RKO (cell line): ENCODE results near the gene OR9G1.
"Not testable (repeated sequence)": the region's sequence is repeated elsewhere in the genome, so short reads cannot be mapped to it uniquely, and the experiment has no call there.

Experiments used
- DNase-seq: peaks from one replicate; pipeline ENCODE4 v3.0.0-alpha.2; 2016; ENCODE audit warnings: low spot score

Gene OR9G1, protein sequence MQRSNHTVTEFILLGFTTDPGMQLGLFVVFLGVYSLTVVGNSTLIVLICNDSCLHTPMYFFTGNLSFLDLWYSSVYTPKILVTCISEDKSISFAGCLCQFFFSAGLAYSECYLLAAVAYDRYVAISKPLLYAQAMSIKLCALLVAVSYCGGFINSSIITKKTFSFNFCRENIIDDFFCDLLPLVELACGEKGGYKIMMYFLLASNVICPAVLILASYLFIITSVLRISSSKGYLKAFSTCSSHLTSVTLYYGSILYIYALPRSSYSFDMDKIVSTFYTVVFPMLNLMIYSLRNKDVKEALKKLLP

DNA sequence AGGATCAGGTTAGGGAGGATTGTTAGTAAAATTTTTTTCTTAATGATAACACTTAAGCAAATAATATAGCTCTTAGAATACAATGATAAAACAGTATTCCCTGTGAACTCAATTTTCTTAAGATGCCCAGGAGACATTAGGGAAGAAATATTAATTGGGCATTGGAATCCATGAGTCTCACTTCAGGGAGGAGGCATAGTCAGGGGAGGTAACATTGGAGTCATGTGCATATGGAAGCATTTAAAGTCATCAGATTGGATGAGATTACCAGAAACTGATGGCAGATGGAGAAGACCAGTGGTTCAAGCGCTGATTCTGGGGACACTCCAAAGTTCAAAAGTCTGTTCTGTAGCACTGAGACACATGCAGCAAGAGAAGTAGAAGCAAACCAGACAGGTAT is at the start of gene OR9G1:
OR9G1 (plus strand) TSS at position 301 of the 400 bp plus-strand sequence. CDS start 1,293 bp downstream, outside the sequence.
- DNase-seq = no peak

DNA sequence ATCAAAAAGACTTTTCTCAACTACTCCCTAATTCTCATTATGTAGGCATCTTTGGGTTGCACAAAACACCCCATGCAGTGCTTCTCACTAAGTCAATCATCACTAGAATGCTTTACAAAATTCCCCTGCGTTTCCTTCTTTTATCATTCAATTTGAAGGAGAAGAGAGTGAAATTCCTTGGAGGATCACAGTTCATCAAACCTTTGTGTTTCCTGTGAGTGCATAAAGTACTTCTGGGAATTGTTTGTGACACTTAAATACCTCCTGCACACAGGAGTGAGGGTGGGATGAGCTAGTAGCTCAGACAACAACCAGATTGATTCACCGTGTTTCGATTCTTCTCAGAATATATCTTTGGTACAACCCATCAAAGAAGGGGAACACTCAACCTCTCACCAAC is 39.1 kb upstream of the OR9G1 start:
- no peak for DNase-seq

DNA sequence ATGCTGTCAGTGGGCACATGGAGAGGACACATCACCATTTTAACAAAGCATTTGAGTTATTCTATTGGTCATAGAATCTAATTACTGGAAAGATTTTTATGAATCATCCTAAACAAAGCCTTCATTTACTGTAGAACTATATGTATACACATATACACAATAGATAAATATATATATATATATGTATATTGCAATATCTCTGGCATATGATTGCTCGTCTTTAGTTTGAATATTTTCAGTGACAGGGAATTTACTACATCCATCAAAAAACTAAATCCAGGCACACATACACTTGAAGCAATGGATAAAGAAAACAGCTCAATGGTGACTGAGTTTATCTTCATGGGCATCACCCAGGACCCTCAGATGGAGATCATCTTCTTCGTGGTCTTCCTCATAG is 35.5 kb upstream of the OR9G1 start, which contains the start of gene OR5AR1:
OR5AR1 (plus strand) TSS at position 301 of the 400 bp plus-strand sequence; CDS start at position 301, 0 bp downstream.
- no peak for DNase-seq

DNA sequence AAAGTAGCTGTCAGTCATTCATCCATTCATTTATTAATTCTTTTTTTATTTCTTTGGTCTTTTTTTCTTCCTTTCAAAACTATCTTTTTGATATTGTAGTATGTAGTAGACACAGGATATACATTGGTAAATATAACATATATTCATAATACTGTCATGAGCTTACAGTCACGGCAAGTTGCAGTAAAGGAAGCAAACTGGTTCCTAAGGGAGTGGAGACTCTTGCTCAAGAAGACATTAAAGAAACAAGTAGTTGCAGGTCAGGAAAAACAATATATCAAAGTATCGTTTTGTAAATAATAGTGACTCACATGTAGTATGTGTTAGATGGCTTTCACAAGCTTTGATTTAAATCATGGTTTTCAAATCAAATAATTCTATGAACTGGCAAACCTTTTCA is 27.9 kb upstream of the OR9G1 start:
- no peak for DNase-seq

DNA sequence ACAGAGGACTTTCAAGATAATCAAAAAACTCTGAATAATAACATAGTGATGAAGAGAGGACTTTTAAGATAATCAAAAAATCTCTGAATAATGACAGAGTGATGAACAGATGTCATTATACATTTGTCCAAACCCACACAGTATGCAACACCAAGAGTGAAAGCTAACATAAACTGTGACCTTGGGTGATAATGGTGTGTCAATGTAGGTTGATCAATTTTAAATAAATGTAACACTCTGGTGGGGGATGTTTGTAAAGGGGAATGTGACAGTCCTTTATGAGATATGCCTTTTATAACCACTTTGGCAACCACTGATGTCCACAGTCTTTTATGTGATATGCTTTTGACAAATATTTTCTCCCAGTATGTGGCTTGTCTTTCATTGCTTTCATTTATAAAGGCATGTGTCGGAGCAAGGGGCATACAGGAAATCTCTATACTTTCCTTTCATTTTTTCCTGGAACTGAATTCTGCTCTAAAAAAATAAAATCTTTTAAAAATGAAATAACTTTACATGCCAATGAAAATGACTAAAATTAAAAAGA is 10.3 kb upstream of the OR9G1 start:
- DNase-seq = no peak

DNA sequence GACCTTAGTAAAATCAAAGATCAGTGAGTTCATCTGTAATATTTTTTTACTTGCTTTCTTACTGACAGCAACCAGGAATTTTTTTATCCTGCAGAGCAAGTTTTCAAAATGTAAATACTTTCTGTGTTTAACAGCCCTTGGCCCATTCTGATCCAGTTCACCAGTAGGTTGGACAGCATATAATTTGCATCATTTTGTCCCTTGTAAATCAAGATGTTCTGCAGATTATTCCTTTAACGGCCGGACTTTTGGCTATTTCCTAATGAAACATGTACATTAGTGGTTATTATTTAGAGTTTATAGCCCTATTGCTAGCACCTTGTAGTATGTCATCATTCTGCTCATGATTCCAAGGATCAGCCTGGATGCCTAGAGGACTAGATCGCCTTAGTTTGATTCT is 7.7 kb upstream of the OR9G1 start:
- not testable (repeated sequence) for DNase-seq

DNA sequence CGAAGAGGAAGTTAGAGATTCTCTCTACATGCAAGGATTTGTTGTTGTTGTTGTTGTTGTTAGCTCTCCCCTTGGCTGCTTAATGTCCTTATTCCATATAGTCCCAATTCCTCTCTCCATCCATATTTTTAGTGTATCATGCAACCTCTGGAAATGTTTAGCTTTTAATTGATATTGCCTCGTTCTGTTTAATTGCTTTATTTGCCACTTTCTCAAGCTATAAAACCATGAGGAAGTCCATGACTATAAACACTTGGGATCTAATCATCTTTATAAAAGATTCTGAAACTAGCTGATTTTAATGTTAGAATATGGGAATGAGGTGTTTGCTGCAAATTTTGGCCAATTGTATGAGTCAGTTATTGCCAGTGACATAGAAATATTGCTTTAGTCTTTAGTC is 5.5 kb upstream of the OR9G1 start:
- no peak for DNase-seq

DNA sequence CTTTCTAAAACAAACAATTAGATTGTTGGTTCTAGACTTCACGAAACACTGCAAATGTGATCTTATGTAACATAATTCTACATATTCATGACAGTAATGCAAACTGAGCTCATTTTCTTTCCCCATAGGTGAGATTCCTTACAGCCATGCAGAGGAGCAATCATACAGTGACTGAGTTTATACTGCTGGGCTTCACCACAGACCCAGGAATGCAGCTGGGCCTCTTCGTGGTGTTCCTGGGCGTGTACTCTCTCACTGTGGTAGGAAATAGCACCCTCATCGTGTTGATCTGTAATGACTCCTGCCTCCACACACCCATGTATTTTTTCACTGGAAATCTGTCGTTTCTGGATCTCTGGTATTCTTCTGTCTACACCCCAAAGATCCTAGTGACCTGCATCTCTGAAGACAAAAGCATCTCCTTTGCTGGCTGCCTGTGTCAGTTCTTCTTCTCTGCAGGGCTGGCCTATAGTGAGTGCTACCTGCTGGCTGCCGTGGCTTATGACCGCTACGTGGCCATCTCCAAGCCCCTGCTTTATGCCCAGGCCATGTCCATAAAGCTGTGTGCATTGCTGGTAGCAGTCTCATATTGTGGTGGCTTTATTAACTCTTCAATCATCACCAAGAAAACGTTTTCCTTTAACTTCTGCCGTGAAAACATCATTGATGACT is 1.5 kb downstream of the OR9G1 start:
- peak; percentile 46 for DNase-seq

DNA sequence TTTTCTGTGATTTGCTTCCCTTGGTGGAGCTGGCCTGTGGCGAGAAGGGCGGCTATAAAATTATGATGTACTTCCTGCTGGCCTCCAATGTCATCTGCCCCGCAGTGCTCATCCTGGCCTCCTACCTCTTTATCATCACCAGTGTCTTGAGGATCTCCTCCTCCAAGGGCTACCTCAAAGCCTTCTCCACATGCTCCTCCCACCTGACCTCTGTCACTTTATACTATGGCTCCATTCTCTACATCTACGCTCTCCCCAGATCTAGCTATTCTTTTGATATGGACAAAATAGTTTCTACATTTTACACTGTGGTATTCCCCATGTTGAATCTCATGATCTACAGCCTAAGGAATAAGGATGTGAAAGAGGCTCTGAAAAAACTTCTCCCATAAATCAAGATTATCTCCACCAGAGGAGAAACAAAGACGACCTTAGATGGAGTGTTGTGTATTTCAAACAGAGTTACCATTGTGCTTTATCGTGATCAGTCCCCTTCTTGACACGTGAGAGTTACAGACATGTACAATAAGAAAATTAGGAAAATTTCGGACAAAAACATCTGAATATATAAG is 2.1 kb downstream of the OR9G1 start:
- no peak for DNase-seq

DNA sequence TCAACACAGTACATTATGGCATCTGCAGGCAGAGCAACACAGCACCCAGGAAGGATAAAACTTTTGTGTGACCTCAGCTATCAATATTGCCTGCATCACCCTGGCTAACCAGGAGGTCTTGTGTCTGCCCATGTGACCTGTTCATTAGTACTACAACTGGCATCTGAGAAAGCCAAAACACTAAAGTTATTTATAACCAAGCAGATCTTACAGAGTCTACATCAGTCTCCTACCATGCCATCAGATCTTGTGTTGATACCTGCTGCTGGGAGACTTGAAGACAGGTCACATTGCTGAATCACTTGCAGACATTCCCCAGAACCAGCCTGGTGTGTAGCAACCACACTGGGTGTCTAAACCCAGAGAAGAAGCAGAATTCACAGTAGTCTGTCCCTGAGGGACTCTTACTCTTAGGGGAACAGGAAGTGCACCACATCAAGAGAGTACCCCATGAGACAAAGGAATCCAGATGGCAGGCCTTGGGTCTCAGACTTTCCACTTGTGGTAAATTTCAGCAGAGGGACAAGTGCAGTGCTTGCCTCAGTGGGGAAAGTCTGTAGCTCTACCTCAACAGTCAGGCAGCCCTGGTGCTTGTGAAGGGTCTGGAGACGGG is 7.0 kb downstream of the OR9G1 start:
- DNase-seq = no peak

DNA sequence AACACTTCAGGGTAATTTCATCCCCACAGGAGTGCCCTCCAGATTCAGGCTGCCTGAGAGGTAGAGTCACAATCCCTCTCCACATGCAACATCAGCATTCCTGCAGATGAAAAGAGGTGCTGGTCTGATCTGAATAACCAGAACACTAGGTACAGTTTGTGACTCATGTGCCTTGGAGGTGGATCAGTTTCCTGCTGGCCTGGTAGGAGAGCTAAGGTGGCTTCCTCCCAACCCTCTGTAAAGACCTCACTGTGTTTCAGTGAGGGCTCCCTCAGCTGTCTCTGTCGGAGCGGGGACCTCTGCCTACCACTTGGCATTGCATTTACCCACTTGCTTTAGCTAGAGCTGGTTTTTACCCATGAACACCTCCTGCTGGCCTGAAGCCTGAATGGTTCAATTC is 7.6 kb downstream of the OR9G1 start:
- no peak for DNase-seq

DNA sequence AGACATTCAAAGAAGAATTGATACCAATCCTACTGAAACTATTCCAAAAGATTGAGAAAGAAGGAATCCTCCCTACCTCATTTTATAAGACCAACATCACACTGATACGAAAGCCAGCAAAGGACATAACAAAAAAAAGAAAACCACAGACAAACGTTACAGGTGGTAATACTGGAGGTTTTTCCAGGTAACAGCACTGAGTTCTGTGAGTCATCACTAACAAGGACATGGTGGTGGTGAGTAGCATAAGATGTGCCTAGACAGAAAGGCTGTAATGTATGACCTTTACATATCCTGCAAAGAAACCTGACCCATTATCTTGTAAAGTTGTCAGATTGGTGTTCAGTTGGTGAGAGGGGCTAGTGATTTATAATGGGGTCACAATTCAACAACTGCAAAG is 15.3 kb downstream of the OR9G1 start:
- no peak for DNase-seq

DNA sequence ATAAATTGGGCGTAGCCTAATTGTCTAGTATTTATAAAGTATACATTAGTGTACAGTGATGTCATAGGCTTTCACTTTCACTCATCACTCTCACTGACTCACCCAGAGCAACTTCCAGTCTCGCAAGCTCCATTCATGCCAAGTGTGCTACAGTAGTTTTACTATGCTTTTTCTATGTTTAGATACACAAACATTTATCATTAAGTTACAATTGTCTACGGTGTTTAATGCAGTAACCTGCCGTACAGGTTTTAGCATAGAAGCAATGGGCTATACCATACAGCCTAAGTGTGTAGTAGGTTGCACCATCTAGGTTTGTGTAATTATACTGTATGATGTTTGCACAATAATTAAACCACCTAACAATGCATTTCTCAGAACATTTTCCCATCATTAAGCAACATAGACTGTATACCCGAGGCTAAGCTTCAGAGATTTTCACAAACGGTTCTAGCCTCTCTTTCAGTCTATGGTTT is 17.5 kb downstream of the OR9G1 start:
- peak; percentile 27 for DNase-seq

DNA sequence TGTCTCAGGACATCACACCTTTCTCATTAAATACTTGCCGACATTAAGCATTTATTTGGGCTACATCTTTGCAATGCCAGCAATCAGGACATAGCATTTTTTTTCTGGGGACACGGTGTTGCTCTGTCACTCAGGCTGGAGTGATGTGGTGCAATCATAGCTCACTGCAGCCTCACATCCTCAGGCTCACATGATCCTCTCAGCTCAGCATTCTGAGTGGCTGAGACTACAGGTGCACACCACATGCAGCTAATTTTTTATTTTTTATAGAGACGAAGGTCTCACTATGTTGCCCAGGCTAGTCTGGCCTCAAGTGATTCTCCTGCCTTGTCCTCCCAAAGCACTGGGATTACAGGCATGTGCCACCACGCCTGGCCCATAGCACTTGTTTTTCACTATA is 21.6 kb downstream of the OR9G1 start:
- no peak for DNase-seq

DNA sequence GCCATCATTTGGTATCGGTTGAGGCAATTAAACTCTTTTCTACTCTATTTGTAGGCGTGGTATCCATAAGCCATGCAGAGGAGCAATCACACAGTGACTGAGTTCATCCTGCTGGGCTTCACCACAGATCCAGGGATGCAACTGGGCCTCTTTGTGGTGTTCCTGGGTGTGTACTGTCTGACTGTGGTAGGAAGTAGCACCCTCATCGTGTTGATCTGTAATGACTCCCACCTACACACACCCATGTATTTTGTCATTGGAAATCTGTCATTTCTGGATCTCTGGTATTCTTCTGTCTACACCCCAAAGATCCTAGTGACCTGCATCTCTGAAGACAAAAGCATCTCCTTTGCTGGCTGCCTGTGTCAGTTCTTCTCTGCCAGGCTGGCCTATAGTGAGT is 41.2 kb downstream of the OR9G1 start:
- DNase-seq = no peak

DNA sequence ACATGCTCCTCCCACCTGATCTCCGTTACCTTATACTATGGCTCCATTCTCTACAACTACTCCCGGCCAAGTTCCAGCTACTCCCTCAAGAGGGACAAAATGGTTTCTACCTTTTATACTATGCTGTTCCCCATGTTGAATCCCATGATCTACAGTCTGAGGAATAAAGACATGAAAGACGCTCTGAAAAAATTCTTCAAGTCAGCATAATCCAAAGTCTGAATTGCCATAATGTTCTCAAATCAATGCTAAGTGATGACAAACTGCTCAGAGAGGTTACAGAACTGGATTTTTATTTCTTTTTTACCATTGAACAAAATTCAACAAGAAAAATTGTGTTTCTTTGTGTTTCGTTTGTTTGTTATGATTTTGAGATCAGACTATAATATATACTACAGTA is 42.0 kb downstream of the OR9G1 start:
- no peak for DNase-seq

DNA sequence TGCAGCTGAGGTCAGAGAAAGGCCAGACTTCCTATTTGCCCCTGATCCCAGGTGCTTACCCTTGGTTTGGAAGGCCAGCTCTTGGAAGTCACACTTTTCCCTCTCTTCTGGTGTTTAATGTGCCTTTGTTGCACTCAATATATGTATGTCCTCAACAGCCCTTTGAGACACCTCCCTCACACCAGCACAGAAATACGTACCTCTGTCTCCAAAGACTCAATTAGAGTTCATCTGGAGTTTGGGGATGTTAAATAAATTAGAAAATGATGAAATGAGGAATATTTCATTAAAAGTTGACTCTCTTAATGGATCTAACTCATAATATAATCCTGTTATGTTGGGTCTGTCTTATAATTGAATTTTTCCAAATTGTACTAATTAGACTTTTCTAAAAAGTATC is 49.7 kb downstream of the OR9G1 start, which contains the start of gene OR9G4:
OR9G4 (minus strand) TSS at position 101 of the 400 bp plus-strand sequence. CDS start 4,931 bp downstream, outside the sequence.
- no peak for DNase-seq

DNA sequence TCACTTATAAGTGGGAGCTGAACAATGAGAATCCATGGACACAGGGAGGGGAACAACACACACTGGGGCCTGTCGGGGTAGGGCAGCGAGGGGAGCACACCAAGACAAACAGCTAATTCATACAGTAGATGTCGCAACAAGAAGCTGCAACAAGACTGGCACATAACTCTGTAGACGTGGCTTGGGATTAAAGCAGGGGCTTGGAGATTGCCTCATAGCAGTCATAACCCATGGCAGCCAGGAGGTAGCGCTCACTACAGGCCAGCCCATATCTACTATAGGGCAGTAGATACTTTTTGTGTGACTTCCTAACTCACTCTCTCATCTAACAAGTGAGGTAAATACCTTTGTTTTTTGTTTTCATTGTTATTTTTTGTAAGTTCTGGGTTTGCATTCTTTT is 51.3 kb downstream of the OR9G1 start:
- no peak for DNase-seq

DNA sequence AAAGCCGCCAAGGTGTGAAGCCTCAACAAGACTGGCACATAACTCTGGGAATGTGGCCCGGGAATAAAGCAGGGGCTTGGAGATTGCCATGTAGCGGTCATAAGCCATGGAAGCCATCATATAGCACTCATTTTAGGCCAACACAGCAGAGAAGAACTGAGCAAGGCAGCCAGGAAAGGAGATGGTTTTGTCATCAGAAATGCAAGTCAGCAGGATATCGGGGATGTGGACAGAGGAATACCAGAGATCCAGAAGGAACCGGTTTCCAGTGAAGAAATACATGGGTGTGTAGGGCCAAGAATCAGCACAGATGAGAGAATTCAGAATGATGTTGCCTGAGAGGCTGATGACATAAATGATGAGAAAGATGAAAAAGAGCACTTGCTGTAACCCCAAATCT is 52.6 kb downstream of the OR9G1 start:
- no peak for DNase-seq
